Uterus (tissue), 4 donors: ENCODE data around the gene SGCA. TPM values are rescaled to one million over a fixed set of nuclear protein-coding genes. Genes with fewer than 3 reads are reported as not detected.

ENCODE experiments used
- DNase-seq, 2 donors: peaks; one replicate each; pipeline ENCODE4 v3.0.0-alpha.2; 2019 to 2020
- H3K27ac ChIP-seq, 2 donors: fragments of 200-600 bp; sonication (generic); 1 replicate in 1 of 2; 2 replicates in 1 of 2; pipeline ENCODE4 v1.5.1; 2016 to 2018
- H3K27me3 ChIP-seq, 2 donors: fragments of 200-600 bp; sonication (generic); one replicate each; pipeline ENCODE4 v1.5.1; 2018 to 2019; ENCODE audit warnings: control low read depth in 1 of 2
- H3K36me3 ChIP-seq, 2 donors: fragments of 200-600 bp; sonication (generic); one replicate each; pipeline ENCODE4 v1.5.1; 2019; ENCODE audit warnings: control low read depth in 1 of 2
- H3K4me1 ChIP-seq, 2 donors: fragments of 200-600 bp; sonication (generic); one replicate each; pipeline ENCODE4 v1.5.1; 2018 to 2019; ENCODE audit warnings: control low read depth in 1 of 2
- H3K4me3 ChIP-seq, 2 donors: fragments of 200-600 bp; sonication (generic); 1 replicate in 1 of 2; 2 replicates in 1 of 2; pipeline ENCODE4 v1.5.1; 2018 to 2019; ENCODE audit warnings: mild to moderate bottlenecking in 1 of 2
- H3K9me3 ChIP-seq, 2 donors: fragments of 200-600 bp; sonication (generic); one replicate each; pipeline ENCODE4 v1.5.1; 2019; ENCODE audit warnings: control low read depth in 1 of 2
- POLR2A ChIP-seq, 2 donors: fragments of 450-650 bp; IDR thresholded peaks; one replicate each; pipeline ENCODE4 v1.6.1; 2016; ENCODE audit warnings: antibody characterized with exemption in 2 of 2, mild to moderate bottlenecking in 1 of 2, moderate library complexity in 1 of 2
- intact Hi-C: fragments of 100-400 bp; cut with DNase I; formaldehyde crosslinking; loops from one replicate; pipeline ENCODE4 v1.15.1; 2023; ENCODE audit warnings: low total_unique reads
- total RNA-seq, 4 donors: library from RNA; depleted of rRNA in 3 of 4; stranded (reverse); fragments of >200 nt in 3 of 4; gene quantifications; one replicate each; pipeline versions ENCODE4 v1.1.0 to v1.2.4, GENCODE V29; 2014 to 2023
- TF ChIP-seq, protein P1 (sequence below), 4 experiments: fragments of 200-600 bp in 2 of 4; fragments of 450-650 bp in 2 of 4; sonication (generic) in 2 of 4; IDR thresholded peaks; one replicate each; pipeline ENCODE4 v1.5.1; 2016 to 2019; ENCODE audit warnings: antibody characterized with exemption in 4 of 4, mild to moderate bottlenecking in 2 of 4, moderate library complexity in 1 of 4
- donor health status: DM: yes; HTN: yes; CAD: no.

SGCA gene
- total RNA-seq, 4 donors from 2014 or later: 0.90 to 119 (median 19.6) TPM; not detected in 1

DNA sequence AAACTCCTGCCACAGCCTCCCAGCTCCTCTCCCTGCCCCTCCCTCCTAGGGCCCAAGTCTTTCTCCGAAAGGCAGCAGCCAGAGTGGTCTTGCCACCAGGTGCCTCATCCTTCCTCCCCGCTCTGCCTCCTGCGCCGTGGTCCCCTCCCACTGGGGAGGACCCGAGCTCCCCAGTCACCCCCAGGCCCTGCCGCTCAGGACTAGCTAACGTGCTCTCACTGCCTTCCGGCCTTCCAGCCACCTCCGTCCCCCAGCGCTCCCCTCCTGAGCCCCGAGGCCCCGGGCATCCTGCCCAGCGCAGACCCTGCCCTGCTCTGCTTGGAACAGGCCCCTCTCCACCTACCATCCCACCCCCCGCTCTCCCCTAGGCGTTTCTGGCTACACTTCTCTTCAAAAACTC lies 55.0 kb downstream of the SGCA start:
- Histone ChIP-seq H3K36me3 (no peaks in the 10 kb centered on the region), H3K4me3 (no peak overlapping the region), H3K27ac (peak overlapping the region; percentile 79 to 80), H3K27me3 (no peaks in the 10 kb centered on the region), H3K4me1 (peaks cover 9 to 17% of the 10 kb centered on the region in 2 donors), H3K9me3 (peaks cover 0 to 3% of the 10 kb centered on the region in 2 donors)
- DNase-seq: no peak
- TF ChIP-seq, protein P1, sequence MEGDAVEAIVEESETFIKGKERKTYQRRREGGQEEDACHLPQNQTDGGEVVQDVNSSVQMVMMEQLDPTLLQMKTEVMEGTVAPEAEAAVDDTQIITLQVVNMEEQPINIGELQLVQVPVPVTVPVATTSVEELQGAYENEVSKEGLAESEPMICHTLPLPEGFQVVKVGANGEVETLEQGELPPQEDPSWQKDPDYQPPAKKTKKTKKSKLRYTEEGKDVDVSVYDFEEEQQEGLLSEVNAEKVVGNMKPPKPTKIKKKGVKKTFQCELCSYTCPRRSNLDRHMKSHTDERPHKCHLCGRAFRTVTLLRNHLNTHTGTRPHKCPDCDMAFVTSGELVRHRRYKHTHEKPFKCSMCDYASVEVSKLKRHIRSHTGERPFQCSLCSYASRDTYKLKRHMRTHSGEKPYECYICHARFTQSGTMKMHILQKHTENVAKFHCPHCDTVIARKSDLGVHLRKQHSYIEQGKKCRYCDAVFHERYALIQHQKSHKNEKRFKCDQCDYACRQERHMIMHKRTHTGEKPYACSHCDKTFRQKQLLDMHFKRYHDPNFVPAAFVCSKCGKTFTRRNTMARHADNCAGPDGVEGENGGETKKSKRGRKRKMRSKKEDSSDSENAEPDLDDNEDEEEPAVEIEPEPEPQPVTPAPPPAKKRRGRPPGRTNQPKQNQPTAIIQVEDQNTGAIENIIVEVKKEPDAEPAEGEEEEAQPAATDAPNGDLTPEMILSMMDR (IDR thresholded peaks at IDR 0.05): no peak
- TF ChIP-seq POLR2A (IDR thresholded peaks at IDR 0.05): no peak
- intact Hi-C loops: no loop called here

DNA sequence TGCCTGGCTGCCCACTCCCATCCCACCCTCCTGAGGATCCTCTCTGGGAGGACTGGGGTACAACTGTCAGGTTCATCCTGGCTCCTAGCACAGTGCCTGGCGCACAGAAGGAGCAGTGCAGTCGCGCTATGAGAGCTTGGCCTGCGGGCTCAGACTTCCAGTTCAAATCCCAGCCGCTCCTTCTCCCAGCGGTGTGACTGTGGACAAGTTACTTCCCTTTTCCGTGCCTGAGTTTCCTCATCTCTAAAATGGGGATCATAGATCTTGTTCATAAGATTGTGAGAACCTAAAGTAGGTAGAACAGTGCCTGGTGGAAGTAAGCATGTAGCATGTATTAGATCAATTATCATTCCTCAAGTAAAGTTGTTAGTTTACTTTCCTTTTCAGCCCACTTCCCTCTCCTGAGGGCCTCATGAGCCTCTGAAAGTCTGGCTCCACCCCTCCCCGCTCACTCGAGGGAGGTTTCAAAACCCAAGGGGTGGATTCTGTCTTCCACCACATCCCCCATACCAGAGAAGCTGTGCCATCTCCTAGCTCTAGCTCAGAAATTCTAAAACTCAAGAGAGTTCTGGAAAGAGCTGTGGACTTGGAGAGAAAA lies 55.6 kb downstream of the SGCA start:
- Histone ChIP-seq H3K36me3 (no peaks in the 10 kb centered on the region), H3K9me3 (peaks cover 0 to 3% of the 10 kb centered on the region in 2 donors), H3K27ac (peak overlapping the region; percentile 79 to 80), H3K4me1 (peaks cover 9 to 17% of the 10 kb centered on the region in 2 donors), H3K27me3 (no peaks in the 10 kb centered on the region), H3K4me3 (no peak overlapping the region)
- DNase-seq: no peak
- TF ChIP-seq POLR2A (IDR thresholded peaks at IDR 0.05): no peak
- TF ChIP-seq, protein P1 (IDR thresholded peaks at IDR 0.05): no peak
- intact Hi-C loops: no loop called here

DNA sequence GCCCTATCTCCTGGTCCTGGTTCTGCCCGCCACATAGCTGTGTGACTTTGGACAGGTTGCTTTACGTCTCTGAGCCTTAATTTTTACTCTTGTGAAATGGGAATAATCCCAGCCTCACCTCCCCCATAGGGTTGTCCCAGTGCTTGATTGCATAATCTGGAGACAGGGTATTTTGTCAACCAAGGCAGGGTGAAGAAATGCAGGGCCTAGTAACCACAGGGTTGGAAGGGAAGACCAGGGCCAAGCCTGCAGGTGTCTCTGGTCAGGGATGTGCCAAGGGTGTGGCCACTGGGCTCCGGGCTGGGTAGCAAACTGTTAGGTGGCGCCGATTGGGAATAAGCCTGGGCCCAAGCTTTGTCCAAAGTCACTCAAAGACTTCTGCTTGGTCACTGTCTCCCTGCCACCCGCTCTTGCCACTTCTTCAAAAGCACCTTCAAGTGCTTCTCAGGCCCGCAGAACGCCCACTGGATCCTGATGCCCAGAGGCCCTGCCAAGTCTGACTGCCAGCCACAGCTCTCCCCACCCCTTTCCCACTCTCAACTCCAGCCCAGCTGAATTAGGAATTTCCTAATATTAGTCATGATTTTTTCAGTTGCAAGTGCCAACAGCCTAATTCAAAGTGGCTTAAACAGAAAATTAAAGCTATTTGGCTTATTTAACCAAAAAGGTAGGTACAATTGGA lies 56.2 kb downstream of the SGCA start:
- peak; percentile 68 to 74 for DNase-seq

DNA sequence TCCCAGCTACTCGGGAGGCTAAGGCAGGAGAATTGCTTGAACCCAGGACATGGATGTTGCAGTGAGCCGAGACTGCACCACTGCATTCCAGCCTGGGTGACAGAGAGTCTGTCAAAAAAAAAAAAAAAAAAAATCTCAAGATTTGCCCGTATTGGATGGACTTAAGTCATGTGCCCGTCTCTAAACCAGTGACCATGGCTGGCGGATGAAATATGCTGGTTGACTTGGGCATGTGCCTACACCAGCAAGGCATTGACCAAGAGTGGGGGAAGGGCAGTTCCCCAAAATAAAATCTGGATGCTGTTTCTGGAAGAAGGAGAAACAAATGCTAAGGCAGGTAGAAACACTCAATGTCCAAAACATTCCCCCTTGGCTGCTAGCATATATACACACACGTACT lies 57.1 kb downstream of the SGCA start:
- intact Hi-C loops: no loop called here
- H3K27me3 ChIP-seq: no peaks in the 10 kb centered on the region
- no peak for DNase-seq
- H3K36me3 ChIP-seq: no peaks in the 10 kb centered on the region
- H3K4me1 ChIP-seq: peaks cover 9 to 17% of the 10 kb centered on the region in 2 donors
- H3K4me3 ChIP-seq: no peak overlapping the region
- H3K9me3 ChIP-seq: peaks cover 0 to 3% of the 10 kb centered on the region in 2 donors
- no peak for TF ChIP-seq POLR2A (IDR thresholded peaks at IDR 0.05)
- TF ChIP-seq, protein P1 (IDR thresholded peaks at IDR 0.05): no peak
- peak overlapping the region; percentile 79 to 80 for H3K27ac ChIP-seq

More for the DNA sequence above, 56.2 kb downstream of the SGCA start:
- Histone ChIP-seq H3K4me1 (peaks cover 9 to 17% of the 10 kb centered on the region in 2 donors), H3K27me3 (no peaks in the 10 kb centered on the region), H3K4me3 (no peak overlapping the region), H3K27ac (peak overlapping the region; percentile 79 to 80), H3K36me3 (no peaks in the 10 kb centered on the region), H3K9me3 (peaks cover 0 to 3% of the 10 kb centered on the region in 2 donors)
- intact Hi-C loops: no loop called here
- TF ChIP-seq, protein P1 (IDR thresholded peaks at IDR 0.05): no peak
- peak in 1 of 2 donors; percentile 6 for TF ChIP-seq POLR2A (IDR thresholded peaks at IDR 0.05)

Other genes starting within 250 kb of the SGCA start
- not detected for gene DLX4, start 196.8 kb upstream of the SGCA start, total RNA-seq
- gene DLX3, start 170.8 kb upstream of the SGCA start, total RNA-seq: under 1 TPM in 1 of 4 donors, not detected in 3; 0.28 TPM
- 10 to 100 TPM; 14.3 to 73.1 (median 33.4) TPM for gene ITGA3, start 109.9 kb upstream of the SGCA start, total RNA-seq
- 10 to 100 TPM; 12.9 to 62.6 (median 32.4) TPM for gene PDK2, start 70.7 kb upstream of the SGCA start, total RNA-seq
- 10 to 100 TPM in 1 of 4 donors, 1 to 10 TPM in 2, not detected in 1; 2.3 to 11.3 (median 6.2) TPM for gene SAMD14, start 35.8 kb upstream of the SGCA start, total RNA-seq
- 10 to 100 TPM in 3 of 4 donors, 1 to 10 TPM in 1; 9.2 to 65.3 (median 20.6) TPM for gene PPP1R9B, start 15.3 kb upstream of the SGCA start, total RNA-seq
- gene COL1A1, start 35.6 kb downstream of the SGCA start, total RNA-seq: 1,000 to 10,000 TPM in 1 of 4 donors, 100 to 1,000 TPM in 2, 10 to 100 TPM in 1; 59.4 to 4,880 (median 491) TPM
- under 1 TPM in 2 of 4 donors, not detected in 2; 0.07 to 0.91 TPM for gene TMEM92, start 108.5 kb downstream of the SGCA start, total RNA-seq
- 10 to 100 TPM; 23.5 to 34.0 (median 28.5) TPM for gene XYLT2, start 180.1 kb downstream of the SGCA start, total RNA-seq
- gene MRPL27, start 207.2 kb downstream of the SGCA start, total RNA-seq: 10 to 100 TPM; 16.4 to 72.1 (median 45.8) TPM
- 1 to 10 TPM in 2 of 4 donors, not detected in 2; 1.7 to 3.4 TPM for gene EME1, start 207.2 kb downstream of the SGCA start, total RNA-seq
- 10 to 100 TPM; 24.1 to 62.4 (median 47.1) TPM for gene LRRC59, start 231.5 kb downstream of the SGCA start, total RNA-seq